Panc1 (cell line): ENCODE measurements around the gene CD177. TPM values are rescaled to one million over a fixed set of nuclear protein-coding genes. Genes with fewer than 3 reads are reported as not detected.
"Not testable (repeated sequence)": the region's sequence is repeated elsewhere in the genome, so short reads cannot be mapped to it uniquely, and the experiment has no call there.

Experiments used
- ATAC-seq: fragments of 200-7000 bp; cut with Tn5 transposase; 2 replicates; pipeline ENCODE4 v1.9.1; 2020; ENCODE audit warnings: mild to moderate bottlenecking, moderate library complexity
- BruUV-seq: library from RNA; stranded (reverse); fragments of 400-500 nt; replicated peaks from 2 replicates; lab custom pipeline; 2021; lab: Mats Ljungman, UMichigan
- CTCF ChIA-PET: fragments of 300-600 bp; sonication (Branson Sonifier 250); formaldehyde crosslinking; loops from one replicate; lab custom pipeline; 2022; ENCODE audit warnings: antibody characterized with exemption; lab: Charles Lee
- POLR2A ChIA-PET: fragments of 300-600 bp; sonication (Branson Sonifier 250); formaldehyde crosslinking; loops from one replicate; lab custom pipeline; 2022; ENCODE audit warnings: antibody characterized with exemption; lab: Charles Lee
- DNase-seq: peaks from one replicate; pipeline ENCODE4 v3.0.0-alpha.2; 2010; ENCODE audit warnings: low read depth, low spot score
- H3K27ac ChIP-seq: 2 replicates; pipeline ENCODE4 v1.5.1; 2011; ENCODE audit warnings: mild to moderate bottlenecking, low read length, inconsistent platforms
- H3K27me3 ChIP-seq: fragments of 200-500 bp; sonication (Bioruptor generic); 2 replicates; pipeline ENCODE4 v1.6.0; 2014; ENCODE audit warnings: low read length, inconsistent platforms; ENCODE audit not compliant: control insufficient read depth, insufficient read depth
- H3K36me3 ChIP-seq: fragments of 200-500 bp; sonication (Bioruptor generic); 2 replicates; pipeline ENCODE4 v1.5.1; 2014; ENCODE audit warnings: inconsistent platforms, mild to moderate bottlenecking, low read length, moderate library complexity; ENCODE audit not compliant: control insufficient read depth, insufficient read depth
- H3K4me1 ChIP-seq: 2 replicates; pipeline ENCODE4 v1.5.1; 2011; ENCODE audit warnings: inconsistent platforms, mild to moderate bottlenecking, low read length, moderate library complexity; ENCODE audit not compliant: control insufficient read depth, insufficient read depth
- H3K4me3 ChIP-seq, 2 experiments: 2 replicates each; pipeline ENCODE4 v1.5.1; 2011 to 2012; ENCODE audit warnings: low read depth in 2 of 2, low read length in 2 of 2, mild to moderate bottlenecking in 2 of 2, inconsistent platforms in 1 of 2, moderate library complexity in 1 of 2
- H3K9me3 ChIP-seq: fragments of 200-500 bp; sonication (Bioruptor generic); 2 replicates; pipeline ENCODE4 v1.5.1; 2014; ENCODE audit warnings: low read depth, mild to moderate bottlenecking, inconsistent platforms, low read length, moderate library complexity; ENCODE audit not compliant: control insufficient read depth, insufficient read depth
- CTCF ChIP-seq: fragments of 450-650 bp; IDR thresholded peaks from 2 replicates; pipeline ENCODE4 v1.5.1; 2017; ENCODE audit warnings: mild to moderate bottlenecking
- POLR2AphosphoS5 ChIP-seq: IDR thresholded peaks from 2 replicates; pipeline ENCODE4 v1.6.1; 2012; ENCODE audit warnings: mild to moderate bottlenecking, low read depth, low read length, moderate library complexity
- REST ChIP-seq, 2 experiments: IDR thresholded peaks; 2 replicates each; pipeline ENCODE4 v1.6.1; 2011 to 2012; ENCODE audit warnings: low read depth in 2 of 2, control low read depth in 1 of 2, low read length in 1 of 2, mild to moderate bottlenecking in 1 of 2, moderate library complexity in 1 of 2; ENCODE audit not compliant: insufficient read depth in 1 of 2
- SIN3A ChIP-seq: IDR thresholded peaks from 2 replicates; pipeline ENCODE4 v1.6.1; 2012; ENCODE audit warnings: low read depth, mild to moderate bottlenecking, low read length, moderate library complexity, borderline replicate concordance; ENCODE audit not compliant: insufficient read depth
- TCF7L2 ChIP-seq: IDR thresholded peaks from 2 replicates; pipeline ENCODE4 v1.6.1; 2011; ENCODE audit warnings: mild to moderate bottlenecking, low read depth, low read length, inconsistent platforms
- in situ Hi-C: cut with HindIII; loops from 2 replicates; pipeline ENCODE4 v1.10.0; 2016; ENCODE audit warnings: low sequenced_read_pairs, low pct_unique_long_range_greater_than_20kb
- intact Hi-C: fragments of 100-400 bp; cut with micrococcal nuclease; formaldehyde crosslinking; loops from one replicate; pipeline ENCODE4 v1.10.0; 2022; ENCODE audit not compliant: unreplicated experiment
- total RNA-seq: library from RNA; stranded (reverse); gene quantifications from one replicate; pipeline ENCODE4 v1.2.1, GENCODE V29; 2021; ENCODE audit not compliant: unreplicated experiment

Gene CD177
- total RNA-seq, 1 experiment from 2014 or later = 0.28 TPM

- intact Hi-C loops = no loop called here
- no peaks in the 10 kb centered on the region for H3K4me1 ChIP-seq
- CTCF ChIA-PET = no interaction called here
- no peak overlapping the region for H3K4me3 ChIP-seq
- H3K9me3 ChIP-seq = no peaks in the 10 kb centered on the region
- no peak for ATAC-seq
- in situ Hi-C loops = no loop called here
- no peak overlapping the region for H3K27ac ChIP-seq
- DNase-seq = no peak
- no peaks in the 10 kb centered on the region for H3K27me3 ChIP-seq
- no peaks in the 10 kb centered on the region for H3K36me3 ChIP-seq
- POLR2A ChIA-PET = no interaction called here
- BruUV-seq = no TSS peak
- no peak for TF ChIP-seq REST (IDR thresholded peaks at IDR 0.05; ENCODE audit: insufficient read depth in 1 of 2, low read depth in 2 of 2, low read length in 1 of 2)
- no peak for TF ChIP-seq POLR2AphosphoS5
- no peak for TF ChIP-seq CTCF
Measured at GRCh38 chr19:43331435-43332010, 22.0 kb upstream of the CD177 start.

GRCh38 chr19:43332058-43332922 lies 21.2 kb upstream of the CD177 start:
- DNase-seq = no peak
- no peaks in the 10 kb centered on the region for H3K4me1 ChIP-seq
- intact Hi-C loops (no loop called here), in situ Hi-C loops (no loop called here)
- H3K9me3 ChIP-seq = no peaks in the 10 kb centered on the region
- TF ChIP-seq TCF7L2 (no peak), POLR2AphosphoS5 (no peak), SIN3A (no peak), REST (IDR thresholded peaks at IDR 0.05; ENCODE audit: insufficient read depth in 1 of 2, low read depth in 2 of 2, low read length in 1 of 2) (no peak), CTCF (no peak)
- H3K4me3 ChIP-seq = no peak overlapping the region
- POLR2A ChIA-PET = no interaction called here
- no peaks in the 10 kb centered on the region for H3K36me3 ChIP-seq
- no peaks in the 10 kb centered on the region for H3K27me3 ChIP-seq
- no peak for ATAC-seq
- CTCF ChIA-PET = no interaction called here
- no TSS peak for BruUV-seq
- no peak overlapping the region for H3K27ac ChIP-seq

- H3K36me3 ChIP-seq, POLR2A ChIA-PET, intact Hi-C loops, DNase-seq, H3K9me3 ChIP-seq, ATAC-seq, H3K4me1 ChIP-seq, CTCF ChIA-PET, in situ Hi-C loops, H3K4me3 ChIP-seq, BruUV-seq, H3K27me3 ChIP-seq, H3K27ac ChIP-seq: not testable (repeated sequence)
Measured at GRCh38 chr19:43336508-43336907, 17.0 kb upstream of the CD177 start.
